Endothelial cell of umbilical vein (primary cell): ENCODE results near the gene DNAJC11.

Source experiments
- CTCF ChIP-seq, 2 donors: IDR thresholded peaks; 1 replicate in 1 of 2; 2 replicates in 1 of 2; pipeline ENCODE4 v1.5.1; 2011; ENCODE audit warnings: low read length in 2 of 2, mild to moderate bottlenecking in 2 of 2, moderate library complexity in 2 of 2, control low read depth in 1 of 2, inconsistent platforms in 1 of 2, low read depth in 1 of 2; ENCODE audit not compliant: insufficient read depth in 1 of 2; ENCODE audit errors: extremely low read depth in 1 of 2
- EZH2 ChIP-seq: IDR thresholded peaks from 2 replicates; pipeline ENCODE4 v1.6.1; 2012; ENCODE audit warnings: borderline replicate concordance, low read depth, mild to moderate bottlenecking, moderate library complexity, low read length, inconsistent platforms; ENCODE audit not compliant: severe bottlenecking
- GATA2 ChIP-seq: IDR thresholded peaks from 2 replicates; pipeline ENCODE4 v1.7.0; 2011; ENCODE audit warnings: low read depth, mild to moderate bottlenecking, moderate library complexity, mixed read lengths, low read length; ENCODE audit not compliant: insufficient read length, insufficient read depth
- JUN ChIP-seq: IDR thresholded peaks from 2 replicates; pipeline ENCODE4 v1.6.1; 2011; ENCODE audit warnings: borderline replicate concordance, low read depth; ENCODE audit not compliant: insufficient read length, insufficient read depth

- no peak for TF ChIP-seq CTCF (IDR thresholded peaks at IDR 0.05; ENCODE audit: extremely low read depth in 1 of 2, insufficient read depth in 1 of 2, low read depth in 1 of 2, low read length in 2 of 2)
- no peak for TF ChIP-seq JUN
- TF ChIP-seq GATA2, result no peak
- TF ChIP-seq EZH2, result no peak
These were observed 101.1 kb downstream of the DNAJC11 start for GRCh38 chr1:6600410-6601048.
